NCI-H526 treated with DMSO at 0.1 percent for 48 hours (cell line): ENCODE results near the gene ALK.
"Not testable (repeated sequence)": the region's sequence is repeated elsewhere in the genome, so short reads cannot be mapped to it uniquely, and the experiment has no call there.

ENCODE experiments used
- DNase-seq: peaks from one replicate; lab custom pipeline; 2025; lab: John Stamatoyannopoulos, UW

The ALK gene

GRCh38 chr2:29245742-29246382 lies 675.5 kb downstream of the ALK start:
- no peak for DNase-seq

DNA sequence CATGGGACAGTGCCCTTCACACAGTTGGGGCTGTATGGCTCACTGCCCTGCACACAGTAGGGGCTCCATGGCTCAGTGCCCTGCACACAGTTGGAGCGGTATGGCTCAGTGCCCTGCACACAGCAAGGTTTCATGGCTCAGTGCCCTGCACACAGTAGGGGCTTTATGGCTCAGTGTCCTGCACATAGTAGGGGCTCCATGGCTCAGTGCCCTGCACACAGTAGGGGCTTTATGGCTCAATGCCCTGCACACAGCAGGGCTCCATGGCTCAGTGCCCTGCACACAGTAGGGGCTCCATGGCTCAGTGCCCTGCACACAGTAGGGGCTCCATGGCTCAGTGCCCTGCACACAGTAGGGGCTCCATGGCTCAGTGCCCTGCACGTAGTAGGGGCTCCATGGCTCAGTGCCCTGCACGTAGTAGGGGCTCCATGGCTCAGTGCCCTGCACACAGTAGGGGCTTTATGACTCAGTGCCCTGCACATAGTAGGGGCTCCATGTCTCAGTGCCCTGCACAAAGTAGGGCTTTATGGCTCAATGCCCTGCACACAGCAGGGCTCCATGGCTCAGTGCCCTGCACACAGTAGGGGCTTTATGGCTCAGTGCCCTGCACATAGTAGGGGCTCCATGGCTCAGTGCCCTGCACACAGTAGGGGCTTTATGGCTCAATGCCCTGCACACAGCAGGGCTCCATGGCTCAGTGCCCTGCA lies 676.2 kb downstream of the ALK start:
- not testable (repeated sequence) for DNase-seq

DNA sequence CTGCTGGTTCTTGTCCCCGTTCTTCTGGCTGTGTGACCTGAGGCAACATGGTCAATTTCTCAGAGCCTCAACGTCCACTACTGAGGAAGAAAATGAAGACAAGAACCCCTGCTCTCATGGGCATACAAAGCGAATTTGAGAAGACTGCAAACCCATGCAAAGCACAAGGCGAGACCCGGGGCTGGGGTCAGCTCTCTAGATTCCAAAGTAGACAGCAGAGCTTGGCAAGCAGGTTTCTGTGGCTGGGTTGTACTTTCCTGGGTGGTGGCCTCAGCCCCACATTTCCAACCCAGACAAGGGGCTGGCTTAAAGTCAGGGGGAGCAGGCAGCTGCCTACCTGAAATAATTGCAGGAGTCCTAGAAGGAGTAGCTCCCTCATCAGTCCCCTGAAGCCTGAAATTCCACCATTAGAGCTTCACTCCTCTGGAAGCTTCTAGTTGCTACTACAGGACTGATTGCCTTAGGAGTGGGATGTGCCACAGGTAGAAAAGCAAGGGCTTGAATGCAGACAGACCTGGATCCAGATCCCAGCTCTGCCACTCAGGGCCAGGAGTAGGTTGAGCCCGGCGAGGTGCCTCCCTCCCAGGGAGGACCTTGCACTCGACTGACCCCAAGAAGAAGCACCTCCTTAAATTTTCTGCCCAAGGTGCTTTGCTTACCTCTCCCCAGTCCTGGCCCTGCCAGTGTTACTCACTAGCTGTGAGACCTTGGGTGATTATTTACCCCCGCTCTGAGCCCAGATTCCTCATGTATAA lies 678.6 kb downstream of the ALK start:
- no peak for DNase-seq

- peak; percentile 52 for DNase-seq
Measured at GRCh38 chr2:29241955-29242565, 679.3 kb downstream of the ALK start.

DNA sequence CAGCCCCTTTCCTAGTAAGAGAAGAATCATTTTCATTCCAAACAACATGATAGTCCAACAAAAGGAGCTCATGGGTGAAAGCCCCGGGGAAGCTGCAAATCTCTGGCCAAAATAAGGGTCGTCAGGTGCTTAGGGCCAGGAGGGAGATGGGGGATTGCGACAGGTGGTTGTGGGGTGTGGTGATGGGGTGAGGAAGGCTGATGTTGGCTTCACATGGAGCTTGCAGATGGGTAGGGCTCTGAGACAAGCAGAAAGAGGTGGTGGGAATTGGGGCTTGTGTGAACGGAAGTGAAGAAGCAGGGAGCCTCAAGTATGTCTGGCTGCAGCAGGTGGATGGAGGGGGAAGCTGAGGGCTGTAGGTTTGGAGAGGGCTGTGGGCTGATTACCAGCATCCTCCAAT lies 680.0 kb downstream of the ALK start:
- DNase-seq, result no peak

DNA sequence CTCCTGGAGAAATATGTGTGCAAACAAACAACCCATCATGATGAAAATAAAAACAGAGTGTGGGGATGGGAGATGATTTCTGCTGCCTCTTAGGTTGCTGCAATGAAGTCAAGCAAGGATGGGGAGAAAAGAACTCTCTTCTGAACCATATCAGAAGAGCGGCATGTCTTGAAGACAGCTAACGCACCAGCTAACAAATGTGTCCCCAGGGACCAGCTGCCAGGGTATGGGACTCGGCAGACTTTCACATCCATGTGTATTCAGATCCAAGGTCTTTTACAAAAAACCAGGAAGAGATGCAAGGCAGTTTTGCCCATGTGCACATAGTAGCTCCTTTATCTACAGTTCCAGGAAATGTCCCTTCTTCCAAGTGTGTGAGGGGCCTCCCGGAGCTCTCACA lies 680.8 kb downstream of the ALK start:
- no peak for DNase-seq

DNA sequence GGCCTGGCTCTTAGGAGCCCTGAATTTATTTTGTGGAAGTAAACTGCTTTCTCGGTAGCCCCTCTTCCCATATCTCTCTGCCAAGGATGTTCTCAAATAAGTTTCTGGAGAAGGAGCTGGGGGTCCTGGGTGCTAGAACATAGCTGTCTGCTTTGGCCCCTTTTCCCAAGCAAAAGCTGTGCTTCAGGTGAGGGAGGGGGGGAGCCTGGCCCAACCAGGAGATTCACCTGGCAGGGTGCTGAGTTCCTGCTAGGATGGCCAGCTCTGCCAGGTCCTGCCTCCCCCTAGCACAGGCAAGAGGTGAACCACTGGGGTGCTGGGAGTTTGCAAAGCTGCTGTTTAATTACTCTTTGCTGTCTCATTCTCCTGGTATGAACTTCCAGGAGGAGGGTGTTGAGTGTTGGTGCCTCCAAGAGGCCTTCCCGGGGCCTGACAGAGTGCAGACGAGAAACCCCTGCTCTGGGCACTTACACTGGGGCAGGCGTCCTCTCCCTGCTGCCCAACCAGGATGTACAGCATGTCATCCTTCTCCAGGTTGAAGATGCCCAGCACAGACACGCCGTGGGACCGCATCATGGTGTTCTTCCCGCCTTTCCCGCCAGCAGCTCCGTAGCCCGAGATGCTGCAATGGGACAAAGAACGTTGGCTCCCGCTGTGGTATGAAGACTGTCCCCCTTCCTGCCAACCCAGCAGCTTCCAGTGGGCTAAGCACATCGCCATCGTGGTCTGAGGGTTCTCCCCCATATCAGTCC lies 682.0 kb downstream of the ALK start:
- DNase-seq, result no peak

DNA sequence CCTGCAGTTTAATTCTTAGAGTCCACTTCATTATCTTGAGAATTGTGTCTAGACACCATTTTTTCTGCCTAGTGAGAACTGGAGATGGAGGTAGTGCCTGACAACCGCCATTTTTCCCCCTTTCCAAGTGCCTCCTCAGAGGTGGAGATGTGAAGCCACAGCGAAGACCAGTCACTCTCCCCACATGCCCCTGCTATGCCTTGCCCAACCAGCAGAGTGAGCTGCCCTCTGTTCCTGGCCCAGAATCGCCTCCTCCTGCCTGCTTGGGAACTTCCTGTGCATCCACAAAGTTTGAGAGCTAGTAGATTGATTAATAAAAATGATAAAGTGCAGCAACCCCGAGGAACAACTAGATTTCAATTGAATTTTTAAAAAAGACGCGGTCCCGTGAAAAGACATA lies 682.9 kb downstream of the ALK start:
- DNase-seq, result no peak

GRCh38 chr2:29236074-29236473 lies 685.3 kb downstream of the ALK start:
- DNase-seq, result no peak

- DNase-seq, result no peak
Measured at GRCh38 chr2:29235411-29235810, 686.0 kb downstream of the ALK start.

DNA sequence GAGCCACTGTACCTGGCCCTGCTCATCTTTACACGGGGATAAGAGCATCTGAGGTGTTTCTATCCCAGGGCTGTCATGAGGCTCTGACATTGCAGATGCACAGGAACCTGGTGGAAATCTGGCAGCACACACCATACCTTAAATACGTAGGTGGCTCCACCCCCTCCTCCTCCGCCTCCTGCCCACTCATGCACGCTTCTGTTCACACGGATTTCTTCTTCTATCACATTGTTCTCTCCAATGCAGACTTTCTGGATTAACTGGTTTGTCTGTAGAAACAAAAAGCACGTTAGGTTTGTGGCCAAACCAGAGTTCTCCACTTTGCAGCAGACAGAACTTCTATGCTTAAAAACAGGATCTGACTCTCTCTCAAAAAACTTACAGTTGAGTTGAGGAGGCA lies 688.0 kb downstream of the ALK start:
- DNase-seq, result no peak

- no peak for DNase-seq
Measured at GRCh38 chr2:29232041-29232440, 689.3 kb downstream of the ALK start.

DNA sequence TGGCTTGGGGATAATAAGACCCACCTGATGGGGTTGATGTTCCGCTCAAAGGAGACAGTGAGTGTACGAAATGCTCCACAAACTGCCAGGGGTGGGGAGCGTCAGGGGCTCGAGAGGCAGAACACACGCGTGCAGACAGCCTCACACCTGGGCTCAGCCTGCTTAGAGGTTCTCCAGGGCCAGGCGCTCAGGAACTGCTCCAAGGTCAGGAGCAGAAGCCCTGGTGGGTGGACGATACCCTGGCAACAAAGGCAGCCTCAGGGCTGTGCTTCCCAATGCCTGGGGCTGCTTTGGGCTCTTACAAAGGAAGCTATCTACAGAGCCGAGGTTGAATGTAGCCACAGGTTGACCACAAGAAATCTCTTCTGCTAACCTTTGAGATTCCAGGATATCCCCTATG lies 691.7 kb downstream of the ALK start:
- DNase-seq, result no peak

DNA sequence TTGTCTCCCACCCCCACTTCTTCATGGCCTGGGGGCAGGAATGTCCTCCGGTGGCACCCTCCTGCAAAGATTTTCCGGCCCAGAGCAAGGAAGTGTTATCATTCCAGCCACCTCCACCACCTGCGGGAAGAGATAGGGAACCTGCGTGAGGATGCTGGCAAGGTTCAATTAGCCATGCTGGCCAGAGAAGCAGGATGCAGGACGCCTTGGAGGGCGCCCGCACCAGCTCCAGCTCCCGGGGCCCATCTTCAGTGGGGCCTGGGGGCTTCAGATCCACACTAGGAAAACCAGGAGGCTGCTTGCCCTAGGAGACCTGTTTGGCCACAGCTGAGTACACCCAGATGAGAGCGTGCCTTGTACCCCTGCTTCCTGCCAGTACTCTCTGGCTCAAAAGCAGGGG lies 692.4 kb downstream of the ALK start:
- no peak for DNase-seq

DNA sequence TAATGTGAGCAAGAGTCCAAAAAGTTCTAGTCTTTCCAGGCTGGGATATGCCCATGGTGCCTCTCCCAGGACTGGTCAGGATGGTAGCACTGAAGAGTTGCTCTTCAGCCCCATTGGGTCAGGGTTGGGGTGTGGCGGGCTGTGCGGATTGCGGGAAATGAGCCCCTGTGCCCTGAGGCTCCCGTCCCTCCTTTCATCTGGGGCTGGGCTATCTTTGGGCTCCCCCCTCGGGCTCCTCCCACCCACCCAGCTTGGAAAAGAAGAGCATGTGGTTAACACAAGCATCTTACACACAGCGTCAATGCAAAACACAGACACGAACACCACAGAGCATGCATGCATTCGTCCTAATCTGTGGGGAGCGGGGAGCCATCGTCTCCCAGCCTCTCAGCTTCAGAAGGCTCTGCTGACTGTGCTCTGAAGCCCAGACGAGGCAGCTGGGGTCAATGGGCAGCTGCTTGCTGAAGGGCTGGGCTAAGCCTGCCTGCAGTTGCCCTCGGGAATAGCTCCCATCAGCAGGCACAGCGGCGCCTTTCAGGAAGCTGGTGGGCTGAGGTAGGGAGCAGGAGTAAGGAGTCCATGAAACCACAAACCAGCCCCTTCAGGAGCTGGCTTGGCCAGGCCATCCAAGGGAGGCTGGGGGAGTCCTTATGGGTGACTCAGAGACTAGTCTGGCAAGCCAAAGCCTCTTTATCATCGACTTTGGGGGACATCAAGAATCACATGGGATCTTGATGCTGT lies 693.3 kb downstream of the ALK start:
- DNase-seq, result no peak

GRCh38 chr2:29226808-29227207 lies 694.6 kb downstream of the ALK start:
- no peak for DNase-seq

- no peak for DNase-seq
Measured at GRCh38 chr2:29226375-29226774, 695.0 kb downstream of the ALK start.

DNA sequence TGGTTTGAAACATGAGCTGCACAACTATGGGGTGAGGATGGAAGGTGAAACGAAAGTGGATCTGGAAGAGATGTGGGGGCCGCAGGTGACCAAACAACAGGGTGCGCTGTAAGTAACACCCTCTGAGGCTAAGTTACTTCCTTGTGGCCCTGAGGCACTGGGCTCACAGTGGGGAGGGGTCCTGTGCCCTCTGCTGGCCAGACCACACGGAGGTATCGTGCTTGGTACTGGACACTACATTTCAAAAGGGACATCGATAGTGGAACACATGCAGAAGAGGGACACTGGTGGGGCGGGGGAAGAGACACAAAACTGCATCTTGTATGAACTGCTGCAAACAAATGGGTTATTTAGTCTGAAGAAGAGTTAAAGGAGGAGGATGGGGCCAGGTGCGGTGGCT lies 695.6 kb downstream of the ALK start:
- no peak for DNase-seq

DNA sequence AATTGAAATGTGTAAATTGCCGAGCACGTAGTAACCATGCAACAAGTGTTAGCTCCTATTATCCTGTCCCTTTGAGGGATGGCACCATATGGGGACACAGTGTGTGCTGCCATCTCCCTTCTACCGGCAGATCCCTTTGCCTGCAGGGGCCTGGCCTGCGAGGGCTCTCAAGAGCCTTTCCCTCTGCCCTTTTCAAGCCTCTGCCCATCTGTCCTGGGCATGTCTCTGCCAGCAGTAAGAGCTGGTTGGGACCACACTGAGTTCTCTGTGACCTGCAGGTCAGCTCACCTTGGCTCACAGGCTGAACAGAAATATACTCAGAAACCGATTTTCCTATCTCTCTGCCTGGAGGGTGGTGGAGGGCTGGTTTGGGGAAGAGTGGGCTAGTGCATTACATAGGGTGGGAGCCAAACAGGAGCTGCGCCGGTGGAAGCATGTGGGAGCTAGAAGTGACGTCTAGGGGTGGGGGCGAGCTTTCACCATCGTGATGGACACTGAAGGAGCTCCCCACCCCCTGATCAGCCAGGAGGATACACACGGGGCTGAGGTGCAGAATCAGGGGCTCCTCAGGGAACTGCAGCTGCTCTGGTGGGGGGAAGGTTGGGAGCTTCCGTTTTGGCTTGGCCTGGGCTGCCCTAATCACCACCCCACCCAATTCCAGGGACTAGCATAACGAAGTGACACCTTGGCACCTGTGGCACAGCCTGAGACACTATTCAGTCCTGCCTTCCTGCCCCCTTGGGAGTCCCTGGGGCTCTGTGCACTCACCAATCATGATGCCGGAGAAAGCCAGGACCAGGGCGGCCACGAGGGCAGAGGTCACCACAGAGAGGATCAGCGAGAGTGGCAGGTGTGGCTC lies 696.5 kb downstream of the ALK start:
- DNase-seq, result no peak
